HTR-8/SVneo (cell line): Measurements from ENCODE around the gene LIN28A.
A peak's percentile ranks its signal among the peaks of the same experiment; 100 is the strongest.
"Not testable (repeated sequence)": the region's sequence is repeated elsewhere in the genome, so short reads cannot be mapped to it uniquely, and the experiment has no call there.

ENCODE experiments used
- DNase-seq: peaks from one replicate; pipeline ENCODE4 v3.0.0; 2011; ENCODE audit warnings: low spot score, mixed read lengths; ENCODE audit not compliant: insufficient read length
- FAIRE-seq: peaks from 2 replicates; lab custom pipeline; 2011; peaks lifted over from hg19 to GRCh38; lab: Jason Lieb, UNC

LIN28A gene

DNA sequence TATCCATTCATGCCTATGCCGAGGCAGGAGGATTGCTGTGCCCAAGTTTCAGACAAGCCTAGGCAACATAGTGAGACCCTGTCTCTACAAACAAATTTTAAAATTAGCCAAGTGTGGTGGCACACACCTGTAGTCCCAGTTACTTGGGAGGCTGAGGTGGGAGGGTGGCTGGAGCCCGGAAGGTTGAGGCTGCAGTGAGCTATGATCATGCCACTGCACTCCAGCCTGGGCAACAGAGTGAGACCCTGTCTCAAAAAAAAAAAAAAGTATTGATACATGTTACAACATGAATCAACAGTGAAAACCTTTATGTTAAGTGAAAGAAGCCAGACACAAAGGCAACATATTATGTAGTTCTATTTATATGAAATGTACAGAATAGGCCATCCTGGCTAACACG lies 25.6 kb upstream of the LIN28A start:
- DNase-seq, FAIRE-seq: not testable (repeated sequence)

DNA sequence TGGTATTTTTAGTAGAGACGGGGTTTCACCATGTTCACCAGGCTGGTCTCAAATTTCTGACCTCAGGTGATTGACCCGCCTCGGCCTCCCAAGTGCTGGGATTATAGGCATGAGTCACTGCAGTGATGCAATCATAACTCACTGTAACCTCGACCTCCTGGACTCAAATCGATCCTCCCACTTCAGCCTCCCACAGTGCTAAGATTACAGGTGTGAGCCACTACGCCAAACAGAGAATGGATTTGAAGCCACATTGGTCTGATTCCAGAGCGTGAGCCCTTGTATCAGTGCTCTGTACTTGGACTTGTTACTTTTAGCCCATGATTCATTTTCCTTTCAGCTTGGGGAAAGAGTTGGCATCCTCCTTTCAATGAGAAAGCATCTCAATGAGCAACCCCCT lies 23.2 kb upstream of the LIN28A start:
- no peak for FAIRE-seq
- DNase-seq = no peak

DNA sequence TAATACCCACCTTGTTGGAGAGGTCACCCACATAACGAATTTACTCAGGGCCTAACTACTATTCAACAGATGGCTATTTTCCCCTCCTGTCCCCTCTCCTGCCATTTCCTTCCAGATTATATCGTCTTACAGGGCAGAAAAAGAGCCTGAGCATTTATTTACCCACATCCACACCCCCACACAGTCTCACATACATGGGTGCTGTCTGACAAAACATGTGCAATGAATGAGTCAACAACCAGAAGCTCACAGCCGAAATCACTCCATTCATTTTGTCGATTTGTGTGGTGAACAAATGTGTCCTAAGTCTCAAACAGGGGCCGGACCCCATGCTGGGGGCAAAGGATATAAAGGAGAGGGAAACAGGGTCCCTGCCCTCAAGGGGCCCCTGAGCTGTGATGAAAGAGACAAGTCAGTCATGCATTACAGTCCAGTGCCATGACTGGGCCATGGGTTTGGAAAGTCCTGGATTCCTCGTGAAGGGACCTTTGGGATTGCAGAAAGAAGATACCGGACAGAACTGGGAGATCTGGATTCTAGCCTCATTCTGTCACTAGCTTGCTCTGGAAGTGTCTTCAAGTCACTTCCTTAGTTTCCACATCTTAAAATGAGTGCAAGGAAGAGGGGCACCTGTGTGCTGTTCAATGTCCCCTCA lies 21.7 kb upstream of the LIN28A start:
- FAIRE-seq (no peak), DNase-seq (no peak)

DNA sequence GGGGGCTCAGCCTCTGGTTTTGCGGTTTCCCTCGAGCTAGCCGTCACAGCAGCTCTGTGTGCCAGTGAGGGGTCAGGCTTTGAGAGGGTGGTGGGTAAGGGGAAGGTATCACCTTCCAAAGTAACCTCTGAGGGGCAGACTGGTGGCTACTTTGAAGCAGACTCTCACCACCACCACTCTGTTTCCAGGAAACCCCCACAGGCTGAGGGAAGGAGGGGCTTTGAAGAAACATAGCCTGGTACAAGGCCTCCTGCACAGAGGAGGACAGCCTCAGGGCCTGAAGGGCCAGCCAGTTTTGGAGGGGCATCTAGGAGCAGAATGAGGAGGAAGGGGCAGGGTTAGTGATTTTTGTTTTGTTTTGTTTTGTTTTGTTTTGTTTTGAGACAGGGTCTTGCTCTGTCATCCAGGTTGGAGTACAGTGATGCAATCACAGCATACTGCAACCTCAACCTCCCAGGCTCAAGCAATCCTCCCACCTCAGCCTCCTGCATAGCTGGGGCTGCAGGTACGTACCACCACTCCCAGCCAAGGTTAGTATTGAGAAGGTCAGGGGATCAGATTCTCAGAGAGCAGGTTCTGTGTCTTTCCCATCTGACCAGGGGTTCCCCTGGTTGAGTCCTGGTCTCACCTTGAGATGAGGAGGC lies 20.9 kb upstream of the LIN28A start:
- DNase-seq (no peak), FAIRE-seq (no peak)

DNA sequence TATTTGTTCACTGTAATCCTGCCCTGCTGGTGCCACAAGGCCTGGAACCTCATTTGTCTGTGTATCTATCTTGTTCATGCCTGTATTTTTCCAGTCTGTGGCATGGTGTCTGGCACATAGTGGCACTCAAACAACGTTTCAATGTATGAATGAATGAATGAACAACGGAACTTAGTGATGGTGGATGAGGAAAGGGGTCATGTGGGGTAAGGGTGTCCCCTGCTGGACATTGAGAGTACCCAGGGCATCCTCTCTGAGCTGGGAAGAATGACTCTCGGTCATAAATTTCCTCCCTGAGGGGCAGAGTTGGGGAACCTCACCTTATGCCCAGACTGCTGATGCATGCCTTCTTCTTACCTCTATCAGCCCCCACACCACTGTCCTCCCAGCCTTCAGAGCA lies 19.2 kb upstream of the LIN28A start:
- DNase-seq (peak; percentile 54), FAIRE-seq (no peak)

DNA sequence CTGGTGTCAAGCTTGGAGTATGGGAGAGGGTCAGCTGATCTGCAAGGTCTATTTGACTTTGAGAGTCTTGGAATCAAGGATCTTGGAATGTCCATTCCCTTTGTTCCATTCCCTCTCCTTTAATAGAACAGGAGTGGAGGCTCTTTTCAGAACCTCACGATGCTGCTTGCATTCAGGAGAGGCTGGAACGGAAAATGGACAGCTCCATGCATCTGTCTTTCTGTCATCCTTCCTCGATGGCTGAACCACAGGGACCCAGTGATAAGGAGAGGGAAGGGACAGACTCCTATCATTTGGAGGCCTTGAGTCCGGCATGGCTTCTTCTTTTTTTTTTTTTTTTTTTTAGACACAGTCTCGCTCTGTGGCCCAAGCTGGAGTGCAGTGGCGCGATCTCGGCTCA lies 14.9 kb upstream of the LIN28A start:
- DNase-seq (no peak), FAIRE-seq (no peak)

DNA sequence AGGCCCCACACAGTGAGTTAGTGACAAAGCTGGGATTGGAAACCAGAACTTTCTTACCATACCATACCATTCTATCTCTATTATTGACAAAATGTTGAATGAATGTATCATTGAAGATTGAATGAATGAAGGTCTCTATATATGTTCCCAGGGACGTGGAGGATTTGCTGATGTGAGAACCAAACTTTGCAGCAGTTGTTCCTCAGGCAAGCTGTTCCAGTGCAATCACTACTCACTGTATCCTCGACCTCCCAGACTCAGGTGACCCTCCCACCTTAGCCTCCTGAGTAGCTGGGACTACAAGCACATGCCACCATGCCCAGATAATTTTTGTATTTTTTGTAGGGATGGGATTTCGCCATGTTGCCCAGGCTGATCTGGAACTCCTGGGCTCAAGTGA lies 11.6 kb upstream of the LIN28A start:
- FAIRE-seq (no peak), DNase-seq (no peak)

DNA sequence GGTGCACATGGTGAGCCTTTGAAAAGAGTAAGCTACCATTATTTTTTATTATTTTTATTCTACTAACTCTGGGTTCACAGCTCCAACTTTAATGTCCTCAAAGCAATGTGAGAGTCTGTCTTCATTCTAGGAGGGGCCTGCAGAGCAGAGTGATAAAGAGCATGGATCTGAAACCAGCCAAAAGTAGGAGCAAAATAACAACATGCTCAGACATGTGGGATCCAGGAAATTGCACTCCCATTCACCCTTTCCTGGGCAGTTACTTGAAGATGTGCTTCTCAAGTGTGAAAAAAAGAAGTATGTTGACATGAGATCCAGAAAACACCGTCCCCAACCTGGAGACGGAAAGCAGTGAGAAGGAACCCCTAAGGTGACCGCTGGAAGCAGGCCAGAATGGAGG lies 8.7 kb upstream of the LIN28A start:
- FAIRE-seq (no peak), DNase-seq (no peak)

DNA sequence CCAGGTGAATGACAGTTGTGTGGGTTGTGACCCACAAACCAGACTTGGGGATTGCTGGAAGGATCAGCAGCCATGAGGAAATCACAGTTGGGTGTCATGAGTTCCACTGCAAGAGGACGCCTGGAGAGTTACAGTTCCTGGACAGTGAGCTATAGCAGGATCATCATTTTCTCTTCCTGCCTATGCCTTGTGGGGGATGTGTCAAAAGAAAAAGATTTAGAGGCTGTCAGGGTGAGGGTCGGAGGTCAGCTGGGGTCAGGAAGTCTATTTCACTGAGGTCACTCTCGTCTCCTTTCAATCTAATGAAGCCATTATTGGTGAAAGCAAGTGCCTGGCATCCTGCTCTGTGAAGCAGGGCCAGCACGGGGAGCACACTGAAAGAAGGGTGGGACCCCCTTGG lies 7.0 kb upstream of the LIN28A start:
- DNase-seq (no peak), FAIRE-seq (no peak)

DNA sequence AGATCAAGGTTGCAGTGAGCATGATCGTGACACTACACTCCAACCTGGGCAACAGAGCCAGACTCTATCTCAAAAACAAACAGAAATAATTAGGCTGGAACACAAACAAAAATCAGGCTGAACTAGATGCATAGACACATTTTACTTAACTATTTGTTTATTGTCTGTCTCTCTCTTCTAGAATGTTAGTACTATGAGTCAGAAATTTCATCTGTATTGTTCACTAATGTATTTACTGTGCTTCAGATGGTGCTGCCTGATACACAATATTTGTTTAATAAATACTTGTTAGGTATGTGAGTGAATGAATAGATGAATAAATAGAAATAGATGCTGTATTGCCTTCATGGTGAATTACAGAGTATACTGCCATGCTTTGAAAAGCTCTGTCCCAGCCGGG lies 6.0 kb upstream of the LIN28A start:
- DNase-seq = no peak
- no peak for FAIRE-seq

DNA sequence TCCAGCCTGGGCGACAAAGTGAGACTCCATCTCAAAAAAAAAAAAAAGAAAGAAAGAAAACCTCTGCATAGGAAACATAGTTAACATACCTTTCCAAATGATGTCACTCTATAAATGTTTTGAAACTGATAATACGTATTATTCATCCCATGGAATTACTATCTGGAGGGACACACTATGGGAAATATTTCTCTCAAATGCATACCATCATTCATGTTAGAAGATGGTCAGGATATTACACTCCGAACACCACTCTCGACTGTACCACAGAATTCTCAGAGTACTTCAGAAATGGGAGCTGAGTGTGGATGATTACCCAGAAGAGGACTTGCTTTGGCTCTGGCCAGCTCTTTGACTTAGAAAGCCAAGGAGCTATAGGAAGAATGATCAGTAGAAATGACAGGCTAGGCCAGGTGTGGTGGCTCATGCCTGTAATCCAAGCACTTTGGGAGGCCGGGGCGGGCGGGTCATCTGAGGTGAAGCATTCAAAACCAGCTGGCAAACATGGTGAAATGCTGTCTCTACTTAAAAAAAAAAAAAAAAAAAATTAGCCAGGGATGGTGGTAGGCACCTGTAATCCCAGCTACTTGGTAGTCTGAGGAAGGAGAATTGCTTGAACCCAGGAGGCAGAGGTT lies 5.2 kb upstream of the LIN28A start:
- DNase-seq (no peak), FAIRE-seq (no peak)

DNA sequence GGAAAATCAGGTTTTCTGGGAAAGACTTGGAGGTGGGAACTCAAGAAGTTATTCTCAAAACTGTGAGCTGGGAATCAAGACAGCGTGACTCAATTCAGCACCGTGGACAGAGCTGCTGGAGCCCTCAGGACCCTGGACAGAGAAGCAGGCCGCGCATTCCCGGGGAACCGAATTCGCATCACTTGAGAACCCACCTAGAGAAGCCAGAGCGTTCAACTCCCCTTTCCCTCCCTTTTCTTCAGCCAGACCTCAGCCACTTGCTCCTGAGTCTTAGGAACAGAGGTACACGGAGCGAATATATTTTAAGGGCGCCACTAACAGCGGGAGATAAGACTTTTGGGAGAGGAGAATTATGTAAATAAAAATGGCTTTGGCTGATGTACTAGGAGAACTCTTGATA lies 2.0 kb upstream of the LIN28A start:
- peak; percentile 49 for DNase-seq
- peak; percentile 20 for FAIRE-seq

DNA sequence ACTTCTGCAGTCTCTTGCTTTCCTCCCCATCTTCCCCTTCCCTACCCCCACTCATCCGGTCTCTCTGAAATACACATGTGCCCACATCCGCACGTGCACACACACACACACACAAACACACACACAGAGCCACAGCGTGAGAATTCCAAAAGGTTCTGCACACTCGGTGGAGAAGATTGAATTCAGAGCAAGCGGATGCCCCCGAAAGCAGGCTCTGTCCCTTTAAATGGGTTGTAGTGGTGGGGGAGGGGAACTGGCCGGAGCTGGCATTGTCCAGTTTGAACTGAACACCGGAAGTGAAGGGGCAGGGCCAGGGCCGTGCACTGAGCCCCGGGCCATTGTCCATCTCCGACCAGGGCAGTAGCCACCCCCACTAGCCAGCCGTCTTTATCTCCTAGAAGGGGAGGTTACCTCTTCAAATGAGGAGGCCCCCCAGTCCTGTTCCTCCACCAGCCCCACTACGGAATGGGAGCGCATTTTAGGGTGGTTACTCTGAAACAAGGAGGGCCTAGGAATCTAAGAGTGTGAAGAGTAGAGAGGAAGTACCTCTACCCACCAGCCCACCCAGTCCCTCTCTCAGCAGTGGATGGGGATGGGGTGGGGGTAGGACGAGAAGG lies 1.3 kb upstream of the LIN28A start:
- FAIRE-seq (no peak), DNase-seq (no peak)

DNA sequence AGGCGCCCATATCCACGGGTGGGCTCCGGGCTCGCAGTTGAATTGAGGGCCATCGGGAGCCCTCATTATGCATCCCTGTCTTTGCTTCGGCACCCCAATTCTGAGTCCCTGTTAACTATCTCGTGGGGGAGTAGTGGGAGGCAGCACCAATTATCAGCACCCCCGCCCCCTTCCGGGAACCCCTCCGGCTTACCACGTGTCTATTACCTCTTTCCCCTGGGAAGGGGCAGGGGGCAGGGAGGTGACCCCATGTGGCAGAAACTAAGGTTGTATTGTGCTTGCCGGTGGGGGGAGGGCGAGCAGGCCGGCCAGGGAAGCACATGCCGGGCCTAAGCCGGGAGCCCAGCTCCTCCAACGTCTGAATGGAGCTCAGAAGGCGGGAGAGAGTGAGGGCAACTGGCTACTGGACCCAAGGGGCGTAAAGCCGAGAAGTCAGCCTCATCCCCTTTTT lies 1.0 kb downstream of the LIN28A start:
- no peak for DNase-seq
- FAIRE-seq = no peak

DNA sequence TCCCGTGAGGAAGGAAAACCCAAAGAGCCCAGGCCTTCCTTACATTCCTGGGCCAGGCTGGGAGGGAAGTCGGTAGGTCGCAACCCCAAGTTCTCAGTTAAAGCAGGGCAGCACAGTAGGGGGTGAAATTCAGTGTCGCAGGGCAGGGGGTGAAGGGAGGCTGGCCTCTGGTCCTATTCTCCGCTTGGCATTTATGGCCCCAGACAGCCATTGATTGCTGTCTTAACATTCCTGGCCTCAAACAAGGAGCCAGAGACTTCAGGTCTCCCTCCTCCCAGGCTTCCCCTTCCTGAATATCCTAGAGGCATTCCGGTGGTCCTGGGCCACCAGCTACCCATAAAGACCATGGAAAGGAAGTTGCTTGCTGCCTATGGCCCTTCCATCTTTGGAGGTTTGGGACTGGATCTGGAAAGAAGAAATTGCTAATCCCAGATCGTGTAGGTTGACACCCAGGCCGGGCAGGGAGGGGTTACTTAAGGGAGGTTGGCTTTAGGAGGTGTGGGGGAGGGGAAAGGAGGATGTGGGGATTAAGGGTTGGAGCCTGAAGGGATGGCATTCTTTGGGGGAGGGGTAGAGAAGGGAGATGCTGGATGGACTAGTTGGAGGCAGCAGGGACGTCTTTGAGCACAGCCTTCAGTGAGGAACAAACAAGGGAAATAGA lies 1.7 kb downstream of the LIN28A start:
- FAIRE-seq = no peak
- no peak for DNase-seq

DNA sequence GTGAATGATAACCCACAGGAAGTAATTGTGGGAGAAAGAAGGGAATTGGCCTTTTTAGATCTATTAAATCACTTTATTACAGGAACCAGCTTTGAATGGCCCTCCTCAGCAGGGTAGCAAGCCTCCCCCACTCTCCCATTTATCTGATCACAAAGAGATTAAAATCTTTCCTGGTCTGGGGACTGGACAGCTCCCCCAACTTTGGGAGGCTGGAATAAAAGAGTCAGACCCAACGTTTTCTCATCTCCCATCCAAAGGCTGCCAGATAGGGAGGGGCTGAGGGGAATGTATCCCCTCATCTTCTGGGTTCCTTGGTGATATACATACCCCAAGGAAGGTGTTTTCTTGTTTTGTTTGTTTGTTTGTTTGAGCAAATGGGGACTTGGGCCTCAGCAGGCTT lies 2.4 kb downstream of the LIN28A start:
- FAIRE-seq (no peak), DNase-seq (no peak)

DNA sequence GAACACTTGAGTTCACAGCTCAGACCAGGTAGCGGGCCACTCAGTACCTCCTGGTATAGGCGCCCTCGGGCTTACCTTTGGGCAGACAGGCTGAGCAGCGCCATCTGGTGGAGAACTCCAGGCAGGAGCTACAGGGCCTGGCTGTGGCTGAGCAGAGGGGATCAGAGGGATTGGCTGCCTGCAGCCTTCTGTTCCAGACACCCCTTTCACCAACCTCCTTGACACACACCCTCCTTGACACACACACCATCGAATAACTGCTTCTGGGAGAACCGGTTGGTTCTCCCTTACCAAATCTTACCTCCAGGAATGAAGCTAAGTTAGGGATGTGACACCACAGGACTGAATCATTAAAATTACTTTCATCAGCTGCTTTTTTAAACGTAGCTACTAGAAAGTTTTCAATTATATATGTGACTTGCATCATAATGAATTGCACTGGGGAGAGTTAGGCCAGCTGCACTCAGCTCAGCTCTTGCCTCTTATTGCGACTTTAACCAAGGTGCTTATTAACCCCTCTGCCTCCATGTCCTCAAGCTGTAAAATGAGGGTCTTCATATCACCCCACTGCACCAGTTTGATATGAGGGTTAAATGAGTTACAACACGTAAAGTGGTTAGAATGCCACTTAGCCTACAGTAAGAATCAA lies 6.6 kb downstream of the LIN28A start:
- peak; percentile 38 for FAIRE-seq
- DNase-seq = peak; percentile 45

DNA sequence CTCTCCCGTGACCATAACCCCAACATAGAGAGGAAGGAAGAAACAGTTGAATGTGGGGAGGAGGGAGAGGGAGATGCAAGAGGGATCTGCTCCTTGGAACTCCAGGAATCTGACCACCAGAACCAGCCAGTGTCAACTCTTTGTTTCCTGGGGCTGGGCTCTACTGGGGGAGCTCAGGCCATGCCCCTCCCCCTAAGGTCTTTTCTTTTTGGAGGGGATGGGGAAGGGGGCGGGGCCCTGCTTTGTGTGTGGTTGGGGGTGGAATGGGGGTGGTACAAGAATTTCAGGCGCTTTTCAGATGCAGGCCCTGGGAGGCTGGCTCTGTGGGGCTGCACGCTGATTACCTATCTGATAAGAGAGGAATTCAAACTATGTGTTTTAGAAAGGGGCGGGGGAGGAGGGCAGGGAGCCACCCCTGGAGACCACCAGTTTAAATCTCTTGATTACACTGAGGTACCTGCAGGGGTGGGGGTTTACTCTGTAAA lies 8.3 kb downstream of the LIN28A start:
- FAIRE-seq (no peak), DNase-seq (peak; percentile 32)

DNA sequence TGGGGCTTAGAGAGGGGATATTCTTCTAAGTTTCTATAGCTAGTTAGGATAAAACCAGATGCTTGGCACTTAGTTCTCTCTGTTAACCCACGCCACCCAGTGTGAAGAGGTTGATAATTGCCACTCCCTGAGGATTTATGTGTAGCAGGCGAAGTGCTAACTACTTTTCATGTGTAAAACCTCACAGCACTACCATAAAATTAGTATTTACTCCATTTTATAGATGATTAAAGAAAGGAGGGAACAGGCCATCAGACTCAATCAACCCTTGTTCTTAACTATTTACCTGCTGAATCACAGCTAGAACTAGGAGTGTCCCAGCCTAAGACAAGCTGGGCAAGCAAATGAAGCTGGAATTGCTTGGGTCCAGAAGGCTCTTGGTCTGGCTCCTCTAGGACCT lies 8.9 kb downstream of the LIN28A start:
- no peak for FAIRE-seq
- DNase-seq = no peak

DNA sequence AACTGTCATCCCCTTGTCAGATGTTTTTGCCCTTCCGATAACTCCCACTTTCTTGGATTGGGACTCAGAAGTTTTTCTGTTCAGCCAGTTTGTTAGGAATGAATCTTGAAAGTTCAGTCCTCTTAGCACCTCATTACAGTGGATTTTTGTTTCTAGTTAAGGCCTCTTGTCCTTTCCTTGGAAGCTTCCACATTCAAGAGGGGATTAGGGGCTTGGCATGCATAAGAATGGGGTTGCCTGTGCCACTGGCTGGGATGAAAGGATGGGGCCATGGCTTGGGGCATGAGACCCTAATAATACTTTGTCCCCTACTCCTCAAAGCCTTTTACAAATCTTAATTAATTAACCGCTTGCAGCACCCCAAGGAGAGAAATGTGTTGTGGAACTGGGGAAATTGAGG lies 19.1 kb downstream of the LIN28A start:
- DNase-seq = no peak
- no peak for FAIRE-seq
